GM12878 (cell line): ENCODE results near the gene DIS3L. TPM values are rescaled to one million over a fixed set of nuclear protein-coding genes. Genes with fewer than 3 reads are reported as not detected.

Source experiments
- ATAC-seq: fragments of 200-7000 bp; cut with Tn5 transposase; 3 replicates; pipeline ENCODE4 v1.9.1; 2020; ENCODE audit warnings: mild to moderate bottlenecking, moderate library complexity
- BruUV-seq: library from RNA; stranded (reverse); fragments of 400-500 nt; replicated peaks from 2 replicates; lab custom pipeline; 2021; lab: Mats Ljungman, UMichigan
- CTCF ChIA-PET: fragments of 300-600 bp; sonication (Branson Sonifier 250); formaldehyde crosslinking; extraction: SDS; loops from one replicate; lab custom pipeline; 2021; ENCODE audit warnings: inconsistent platforms; lab: Yijun Ruan, JAX
- POLR2A ChIA-PET: fragments of 350-600 bp; formaldehyde crosslinking; extraction: SDS; loops from one replicate; lab custom pipeline; 2021; ENCODE audit warnings: inconsistent platforms; lab: Charles Lee
- RAD21 ChIA-PET: fragments of 300-600 bp; sonication (Branson Sonifier 250); formaldehyde crosslinking; loops from one replicate; lab custom pipeline; 2023; ENCODE audit warnings: antibody characterized with exemption; ENCODE audit not compliant: unreplicated experiment; lab: Charles Lee
- SMC1A ChIA-PET: fragments of 300-600 bp; sonication (Branson Sonifier 250); formaldehyde crosslinking; loops from one replicate; lab custom pipeline; 2023; ENCODE audit not compliant: unreplicated experiment, uncharacterized antibody; lab: Charles Lee
- DNase-seq: peaks from one replicate; pipeline ENCODE4 v3.0.0-alpha.2; 2011; ENCODE audit warnings: low read depth, low spot score
- FAIRE-seq: peaks from 3 replicates; lab custom pipeline; 2011; peaks lifted over from hg19 to GRCh38; lab: Jason Lieb, UNC
- H2AFZ ChIP-seq: 2 replicates; pipeline ENCODE4 v1.6.0; 2011; ENCODE audit warnings: low read depth, low read length, control low read depth; ENCODE audit not compliant: control insufficient read depth
- H3K27ac ChIP-seq: 2 replicates; pipeline ENCODE4 v1.5.1; 2011; ENCODE audit warnings: control low read depth; ENCODE audit not compliant: control insufficient read depth, insufficient read depth
- H3K27me3 ChIP-seq, 2 experiments: replicated peaks in 1 of 2; 2 replicates each; pipeline versions ENCODE4 v1.6.0 to v1.6.1; 2011; ENCODE audit warnings: low read length in 1 of 2; ENCODE audit not compliant: control insufficient read depth in 2 of 2, insufficient read depth in 2 of 2
- H3K36me3 ChIP-seq, 2 experiments: 2 replicates each; pipeline ENCODE4 v1.5.1; 2011; ENCODE audit warnings: low read length in 1 of 2; ENCODE audit not compliant: control insufficient read depth in 2 of 2, insufficient read depth in 2 of 2
- H3K4me1 ChIP-seq: 2 replicates; pipeline ENCODE4 v1.6.1; 2011; ENCODE audit warnings: mild to moderate bottlenecking, low read length, moderate library complexity, mixed read lengths; ENCODE audit not compliant: control insufficient read depth, insufficient read depth
- H3K4me2 ChIP-seq: 2 replicates; pipeline ENCODE4 v1.6.0; 2011; ENCODE audit warnings: control low read depth; ENCODE audit not compliant: control insufficient read depth, insufficient read depth
- H3K4me3 ChIP-seq: fragments of 200-600 bp; sonication (generic); 2 replicates; pipeline ENCODE4 v1.5.1; 2016
- H3K79me2 ChIP-seq: 2 replicates; pipeline ENCODE4 v1.6.0; 2011; ENCODE audit warnings: low read length; ENCODE audit not compliant: control insufficient read depth, insufficient read depth
- H3K9ac ChIP-seq: 2 replicates; pipeline ENCODE4 v1.8.0; 2011; ENCODE audit warnings: low read length, control low read depth, mixed read lengths; ENCODE audit not compliant: control insufficient read depth, insufficient read depth
- H3K9me3 ChIP-seq: replicated peaks from 3 replicates; pipeline ENCODE4 v1.5.1; 2011; ENCODE audit warnings: mild to moderate bottlenecking, low read length; ENCODE audit not compliant: control insufficient read depth, insufficient read depth
- H4K20me1 ChIP-seq: 2 replicates; pipeline ENCODE4 v1.6.0; 2011; ENCODE audit not compliant: control insufficient read depth, insufficient read depth
- WGBS: methylation state at CpG from one replicate; pipeline ENCODE4 v1.1.6; 2016; ENCODE audit warnings: low lambda C conversion rate; ENCODE audit not compliant: insufficient replicate concordance, insufficient coverage; ENCODE audit errors: missing lambda C conversion rate; 5-methylcytosine and 5-hydroxymethylcytosine counted together
- in situ Hi-C: fragments of 300-500 bp; cut with MboI; formaldehyde crosslinking; loops from 9 replicates; pipeline ENCODE4 v1.14.3; 2018; ENCODE audit warnings: mixed read lengths
- intact Hi-C: fragments of 100-400 bp; cut with micrococcal nuclease; formaldehyde crosslinking; loops from one replicate; pipeline ENCODE4 v1.14.2; 2022; ENCODE audit not compliant: unreplicated experiment
- polyA plus RNA-seq, 11 experiments: library from polyadenylated mRNA; depleted of rRNA in 4 of 11; unstranded in 6 of 11; stranded (reverse) in 5 of 11; fragments of >200 nt; fragmentation: Nextera tagmentation in 4 of 11; fragmentation: Illumina TruSeq in 1 of 11; extraction: Ambion mirVana in 4 of 11; extraction: Trizol in 1 of 11; gene quantifications; 1 replicate in 1 of 11; 2 replicates in 10 of 11; pipeline versions ENCODE4 v1.2.1 to v1.2.3, GENCODE V29; 2011 to 2016; ENCODE audit warnings: inconsistent platforms in 2 of 11, missing spikeins in 2 of 11, low read depth in 1 of 11
- total RNA-seq, 4 experiments: library from RNA; depleted of rRNA in 3 of 4; stranded (reverse); fragments of >200 nt in 3 of 4; fragmentation: Illumina TruSeq in 1 of 4; extraction: Trizol in 1 of 4; gene quantifications; 2 replicates each; pipeline versions ENCODE4 v1.2.1 to v1.2.3, GENCODE V29; 2013 to 2021
- TF ChIP-seq, protein P1 (sequence below): fragments of 450-650 bp; formaldehyde crosslinking; IDR thresholded peaks from 2 replicates; pipeline ENCODE4 v1.5.0; 2022; ENCODE audit warnings: mild to moderate bottlenecking, missing genetic modification characterization

The DIS3L gene
- total and polyA plus RNA-seq, 10 of the 15 experiments (the other 5 are each of a cell fraction or from before 2014, with no cell fraction given) = 7.6 to 33.7 (median 25.5) TPM

DNA sequence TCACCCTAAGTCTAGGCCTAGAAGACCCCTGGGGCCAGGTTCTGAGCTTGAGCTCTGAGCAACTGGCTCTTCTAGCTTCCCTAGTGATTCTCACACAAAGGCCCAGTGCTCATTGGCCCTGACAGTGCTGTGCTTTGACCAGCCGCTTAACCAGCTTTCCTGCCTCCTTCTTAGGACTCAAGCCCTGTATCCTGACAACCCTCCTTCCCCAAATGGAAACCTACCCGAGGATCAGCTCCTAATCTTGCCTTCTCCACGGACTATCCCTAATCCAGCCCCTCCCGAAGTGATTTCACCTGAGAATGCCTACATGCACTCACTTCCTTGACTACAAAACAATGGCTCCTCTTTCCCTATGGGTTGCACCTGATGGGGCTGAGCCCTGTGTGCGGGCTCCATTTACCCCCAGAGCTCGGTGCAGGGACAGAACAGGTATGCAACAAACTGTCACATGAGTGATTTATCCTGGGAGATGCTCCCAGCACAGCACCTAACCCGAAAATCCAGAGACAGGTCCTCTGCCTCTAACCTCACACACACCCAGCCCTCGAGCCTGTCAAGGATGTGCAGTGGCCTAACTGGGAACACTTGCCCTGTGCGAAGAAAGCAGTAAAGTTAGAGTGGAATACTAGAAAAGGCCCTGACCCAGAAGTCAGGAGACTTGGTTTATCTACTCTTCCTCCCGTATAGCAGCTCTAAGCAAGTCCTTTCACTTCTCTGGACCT lies 42.1 kb upstream of the DIS3L start:
- DNase-seq = no peak
- H3K4me3 ChIP-seq = no peak overlapping the region
- intact Hi-C loops = loop anchor here (5.0 kb wide), 1 partner anchor 36 kb away; no protein-coding TSS in a partner anchor
- TF ChIP-seq, protein P1, sequence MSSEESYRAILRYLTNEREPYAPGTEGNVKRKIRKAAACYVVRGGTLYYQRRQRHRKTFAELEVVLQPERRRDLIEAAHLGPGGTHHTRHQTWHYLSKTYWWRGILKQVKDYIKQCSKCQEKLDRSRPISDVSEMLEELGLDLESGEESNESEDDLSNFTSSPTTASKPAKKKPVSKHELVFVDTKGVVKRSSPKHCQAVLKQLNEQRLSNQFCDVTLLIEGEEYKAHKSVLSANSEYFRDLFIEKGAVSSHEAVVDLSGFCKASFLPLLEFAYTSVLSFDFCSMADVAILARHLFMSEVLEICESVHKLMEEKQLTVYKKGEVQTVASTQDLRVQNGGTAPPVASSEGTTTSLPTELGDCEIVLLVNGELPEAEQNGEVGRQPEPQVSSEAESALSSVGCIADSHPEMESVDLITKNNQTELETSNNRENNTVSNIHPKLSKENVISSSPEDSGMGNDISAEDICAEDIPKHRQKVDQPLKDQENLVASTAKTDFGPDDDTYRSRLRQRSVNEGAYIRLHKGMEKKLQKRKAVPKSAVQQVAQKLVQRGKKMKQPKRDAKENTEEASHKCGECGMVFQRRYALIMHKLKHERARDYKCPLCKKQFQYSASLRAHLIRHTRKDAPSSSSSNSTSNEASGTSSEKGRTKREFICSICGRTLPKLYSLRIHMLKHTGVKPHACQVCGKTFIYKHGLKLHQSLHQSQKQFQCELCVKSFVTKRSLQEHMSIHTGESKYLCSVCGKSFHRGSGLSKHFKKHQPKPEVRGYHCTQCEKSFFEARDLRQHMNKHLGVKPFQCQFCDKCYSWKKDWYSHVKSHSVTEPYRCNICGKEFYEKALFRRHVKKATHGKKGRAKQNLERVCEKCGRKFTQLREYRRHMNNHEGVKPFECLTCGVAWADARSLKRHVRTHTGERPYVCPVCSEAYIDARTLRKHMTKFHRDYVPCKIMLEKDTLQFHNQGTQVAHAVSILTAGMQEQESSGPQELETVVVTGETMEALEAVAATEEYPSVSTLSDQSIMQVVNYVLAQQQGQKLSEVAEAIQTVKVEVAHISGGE (CRISPR knock-in tag) = no peak
- TF ChIP-seq, all 136 proteins: peak for 0
- Histone ChIP-seq H3K4me2 (no peak overlapping the region), H3K27ac (no peak overlapping the region), H2AFZ (no peak overlapping the region), H3K79me2 (no peaks in the 10 kb centered on the region), H4K20me1 (no peaks in the 10 kb centered on the region), H3K36me3 (no peaks in the 10 kb centered on the region), H3K4me1 (peaks cover 3% of the 10 kb centered on the region; the same call in 1 of the 2 replicates), H3K27me3 (peaks cover 25 to 32% of the 10 kb centered on the region in 2 experiments), H3K9me3 (no peaks in the 10 kb centered on the region), H3K9ac (no peak overlapping the region)
- in situ Hi-C loops = no loop called here
- BruUV-seq = no TSS peak
- 26% methylated on average over 10 of the region's 10 CpGs for WGBS
- SMC1A ChIA-PET = no interaction called here
- ATAC-seq (no peak; the same call in 1 of the 3 replicates), FAIRE-seq (no peak)
- CTCF ChIA-PET = interaction anchor here (1.6 to 2.1 kb wide), 2 partner anchors 37 to 247 kb away, joined by 6 to 8 read pairs; no protein-coding TSS in a partner anchor
- RAD21 ChIA-PET = no interaction called here
- POLR2A ChIA-PET = interaction anchor here (0.6 kb wide), 2 partner anchors 326 to 573 kb away, joined by 4 to 7 read pairs; no protein-coding TSS in a partner anchor
